ENCODE data around the gene SYNE1.

- TF ChIP-seq CTCF (IDR thresholded peaks at IDR 0.05) (no peak), POLR2A (IDR thresholded peaks at IDR 0.05) (no peak)
Measured at GRCh38 chr6:152353440-152353839, 283.7 kb downstream of the SYNE1 start.
